ENCODE measurements around the gene CCDC13.
A peak's percentile ranks its signal among the peaks of the same experiment; 100 is the strongest.

The CCDC13 gene

GRCh38 chr3:42780892-42781700 is 8.0 kb upstream of the CCDC13 start:
- peak; percentile 82 for DNase-seq (ENCODE audit: low read depth)
- TF ChIP-seq CTCF (IDR thresholded peaks at IDR 0.05; ENCODE audit: insufficient read depth, low read depth, low read length, missing control alignments) = peak; percentile 56
- H3K4me3 ChIP-seq (ENCODE audit: low read depth, low read length) = no peak overlapping the region

GRCh38 chr3:42780398-42780797 is 7.3 kb upstream of the CCDC13 start:
- H3K4me3 ChIP-seq (ENCODE audit: low read depth, low read length) = no peak overlapping the region
- TF ChIP-seq CTCF (IDR thresholded peaks at IDR 0.05; ENCODE audit: insufficient read depth, low read depth, low read length, missing control alignments) = no peak
- DNase-seq (ENCODE audit: low read depth) = no peak

GRCh38 chr3:42778644-42779043 is 5.6 kb upstream of the CCDC13 start:
- no peak for TF ChIP-seq CTCF (IDR thresholded peaks at IDR 0.05; ENCODE audit: insufficient read depth, low read depth, low read length, missing control alignments)
- no peak overlapping the region for H3K4me3 ChIP-seq (ENCODE audit: low read depth, low read length)
- no peak for DNase-seq (ENCODE audit: low read depth)

- no peak for TF ChIP-seq CTCF (IDR thresholded peaks at IDR 0.05; ENCODE audit: insufficient read depth, low read depth, low read length, missing control alignments)
- no peak for DNase-seq (ENCODE audit: low read depth)
- H3K4me3 ChIP-seq (ENCODE audit: low read depth, low read length) = peak overlapping the region; percentile 89
These were observed 327 bp upstream of the CCDC13 start for GRCh38 chr3:42773409-42773751.

GRCh38 chr3:42771271-42771670 is 1.8 kb downstream of the CCDC13 start:
- DNase-seq (ENCODE audit: low read depth) = no peak
- no peak for TF ChIP-seq CTCF (IDR thresholded peaks at IDR 0.05; ENCODE audit: insufficient read depth, low read depth, low read length, missing control alignments)
- no peak overlapping the region for H3K4me3 ChIP-seq (ENCODE audit: low read depth, low read length)

GRCh38 chr3:42769477-42770131 is 3.4 kb downstream of the CCDC13 start:
- no peak for TF ChIP-seq CTCF (IDR thresholded peaks at IDR 0.05; ENCODE audit: insufficient read depth, low read depth, low read length, missing control alignments)
- no peak for DNase-seq (ENCODE audit: low read depth)
- no peak overlapping the region for H3K4me3 ChIP-seq (ENCODE audit: low read depth, low read length)

Data from GM12865 (cell line).